Activated CD8-positive, alpha-beta memory T cell treated with anti-CD3 and anti-CD28 coated beads, Interleukin-2, amount 50 U/mL, for 24 hours (primary cell): ENCODE measurements around the gene CCP110.
"Not testable (repeated sequence)": the region's sequence is repeated elsewhere in the genome, so short reads cannot be mapped to it uniquely, and the experiment has no call there.

Experiments
- DNase-seq: peaks from one replicate; pipeline ENCODE4 v3.0.0-alpha.2; 2020; ENCODE audit errors: extremely low read depth

Gene CCP110

DNA sequence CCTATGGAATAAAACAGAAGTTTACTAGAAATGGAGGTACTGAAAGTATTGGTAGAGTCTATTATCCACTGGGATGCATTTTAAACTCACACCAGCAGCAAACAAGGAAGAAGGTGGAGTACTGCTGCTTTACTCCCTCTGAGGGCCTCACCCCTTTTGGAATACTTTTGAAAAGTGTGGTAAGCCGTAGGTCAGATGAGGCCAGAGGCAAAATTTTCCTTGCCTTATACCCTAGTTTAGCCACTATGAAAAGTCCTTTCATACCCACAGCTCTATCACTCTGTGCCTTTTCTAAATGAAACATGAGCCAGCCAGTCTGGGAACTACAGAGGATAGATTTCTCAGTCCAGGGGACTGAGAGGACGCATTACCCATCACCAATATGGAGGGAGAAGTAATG lies 15.9 kb upstream of the CCP110 start:
- DNase-seq: no peak

DNA sequence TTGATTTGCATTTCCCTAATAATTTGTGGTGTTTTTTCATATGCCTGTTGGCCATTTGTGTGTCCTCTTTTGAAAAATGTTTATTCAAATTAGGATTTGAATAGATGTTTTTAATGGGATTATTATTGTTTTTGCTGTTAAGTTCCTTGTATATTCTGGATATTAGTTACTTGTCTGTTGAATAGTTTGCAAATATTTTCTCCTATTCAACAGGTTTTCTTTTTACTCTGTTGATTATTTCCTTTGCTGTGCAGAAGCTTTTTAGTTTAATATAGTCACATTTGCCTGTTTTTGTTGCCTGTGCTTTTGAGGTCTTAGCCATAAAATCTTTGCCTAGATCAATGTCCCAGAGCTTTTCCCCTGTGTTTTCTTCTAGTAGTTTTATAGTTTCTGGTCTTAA lies 11.4 kb upstream of the CCP110 start:
- DNase-seq: no peak

DNA sequence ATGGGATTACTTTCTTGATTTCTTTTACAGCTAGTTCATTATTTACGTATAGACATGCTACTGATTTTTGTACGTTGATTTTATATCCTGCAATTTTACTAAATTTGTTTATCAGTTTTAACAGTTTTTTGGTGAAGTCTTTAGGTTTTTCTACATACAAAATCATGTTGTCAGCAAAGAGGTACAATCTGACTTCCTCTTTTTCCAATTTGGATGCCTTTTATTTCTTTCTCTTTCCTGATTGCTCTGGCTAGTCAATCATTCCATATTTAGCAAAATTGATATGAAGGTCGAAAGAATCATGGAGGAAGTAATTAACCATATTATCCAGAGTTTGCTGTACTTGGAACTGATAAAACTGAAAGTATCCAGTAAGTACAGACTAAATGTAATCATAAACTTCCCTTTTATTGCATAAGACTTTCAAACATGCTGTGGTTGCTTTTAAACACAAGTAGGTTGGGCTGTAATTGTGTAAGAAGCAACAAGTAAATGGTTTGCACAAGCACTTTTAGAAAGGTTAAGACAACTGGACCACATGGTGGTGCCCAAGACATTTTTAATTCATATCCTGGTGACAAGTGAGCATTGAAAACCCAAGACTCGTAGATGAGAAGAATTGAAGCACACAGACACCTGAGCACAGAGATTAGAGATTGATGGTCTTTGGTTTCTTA lies 10.2 kb upstream of the CCP110 start:
- DNase-seq: no peak

DNA sequence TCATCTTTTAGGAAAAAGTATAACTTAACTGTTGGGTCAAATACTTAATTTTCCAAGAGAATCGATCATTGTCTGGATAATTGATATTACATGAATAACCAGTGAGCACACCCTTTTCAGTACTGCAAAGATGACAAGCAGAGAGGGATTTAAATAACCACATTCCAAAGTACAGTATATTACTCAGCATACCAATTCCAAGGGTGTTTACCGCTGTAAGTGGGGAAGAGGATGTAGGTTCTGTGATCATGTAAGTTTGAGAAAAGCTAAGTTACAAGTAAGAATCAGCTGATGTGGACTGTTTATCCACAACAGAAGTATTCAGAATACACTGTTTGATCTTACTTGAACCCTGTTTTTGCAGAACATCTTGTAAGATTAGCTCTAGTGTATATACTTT lies 8.0 kb upstream of the CCP110 start:
- DNase-seq: no peak

DNA sequence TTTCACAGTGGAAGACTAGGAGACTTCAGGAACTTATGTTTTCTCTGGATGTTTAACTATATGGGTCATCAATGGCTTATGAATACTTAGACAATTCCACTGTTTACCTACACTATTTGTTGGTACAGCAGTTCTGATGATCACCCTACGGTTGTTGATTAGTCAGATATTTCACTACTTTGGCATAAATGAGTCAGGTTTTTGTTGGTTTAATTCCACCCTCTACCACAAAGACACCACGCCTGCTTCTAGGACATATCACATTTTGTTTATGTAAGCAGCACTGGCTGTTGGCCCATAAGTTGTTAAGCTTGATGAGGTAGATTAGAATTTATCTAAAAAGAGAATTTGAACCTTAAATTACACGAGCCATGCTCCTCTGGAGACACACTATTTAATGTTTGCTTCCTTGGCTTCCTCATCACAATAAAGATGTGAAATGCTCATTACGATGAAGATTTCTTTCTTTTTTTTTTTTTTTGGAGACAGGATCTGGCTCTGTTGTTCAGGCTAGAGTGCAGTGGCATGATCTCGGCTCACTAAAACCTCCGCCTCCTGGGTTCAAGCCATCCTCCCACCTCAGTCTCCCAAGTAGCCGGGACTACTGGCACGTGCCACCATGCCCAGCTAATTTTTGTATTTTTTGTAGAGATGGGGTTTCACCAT lies 6.2 kb upstream of the CCP110 start:
- no peak for DNase-seq

DNA sequence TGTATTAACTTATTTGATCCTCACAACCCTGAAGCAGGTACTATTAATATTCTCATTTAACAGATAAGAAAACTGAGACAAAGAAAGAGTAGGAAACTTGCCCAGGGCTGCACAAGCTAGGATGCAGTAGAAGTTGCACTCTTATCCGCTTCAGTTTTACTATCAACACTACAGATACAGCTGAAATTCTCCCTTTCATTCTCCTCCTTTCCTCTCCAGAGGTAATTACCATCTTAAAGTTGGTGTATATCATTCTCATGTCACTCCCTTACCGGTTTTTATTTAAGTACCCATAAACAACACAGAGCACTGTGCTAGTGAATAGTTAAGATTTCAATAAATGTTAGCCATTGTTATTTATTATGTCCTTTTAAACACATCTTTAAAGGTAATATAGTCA lies 5.4 kb upstream of the CCP110 start:
- DNase-seq: no peak

DNA sequence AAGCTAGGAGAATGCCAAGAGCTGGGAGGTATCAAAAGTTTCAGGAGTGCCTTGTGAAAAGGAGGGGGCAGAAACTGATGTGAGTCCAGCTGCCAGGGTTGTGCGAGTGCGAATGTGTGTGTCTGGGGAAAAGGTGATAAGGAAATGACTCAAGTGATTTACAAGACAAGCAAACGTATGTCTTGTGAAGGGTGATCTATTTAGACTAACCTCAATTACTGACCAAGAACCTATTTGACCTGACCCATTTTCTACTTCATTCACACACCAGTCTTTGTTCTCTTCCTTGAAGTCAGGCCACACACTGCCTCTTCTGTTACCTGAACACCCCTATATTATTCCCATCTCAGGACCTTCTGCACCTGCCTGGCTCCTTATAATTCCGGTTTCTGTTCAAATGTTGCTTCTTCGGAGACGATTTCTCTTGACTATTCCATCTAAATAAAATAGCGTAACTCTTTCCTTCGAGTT lies 2.8 kb upstream of the CCP110 start:
- DNase-seq: no peak

DNA sequence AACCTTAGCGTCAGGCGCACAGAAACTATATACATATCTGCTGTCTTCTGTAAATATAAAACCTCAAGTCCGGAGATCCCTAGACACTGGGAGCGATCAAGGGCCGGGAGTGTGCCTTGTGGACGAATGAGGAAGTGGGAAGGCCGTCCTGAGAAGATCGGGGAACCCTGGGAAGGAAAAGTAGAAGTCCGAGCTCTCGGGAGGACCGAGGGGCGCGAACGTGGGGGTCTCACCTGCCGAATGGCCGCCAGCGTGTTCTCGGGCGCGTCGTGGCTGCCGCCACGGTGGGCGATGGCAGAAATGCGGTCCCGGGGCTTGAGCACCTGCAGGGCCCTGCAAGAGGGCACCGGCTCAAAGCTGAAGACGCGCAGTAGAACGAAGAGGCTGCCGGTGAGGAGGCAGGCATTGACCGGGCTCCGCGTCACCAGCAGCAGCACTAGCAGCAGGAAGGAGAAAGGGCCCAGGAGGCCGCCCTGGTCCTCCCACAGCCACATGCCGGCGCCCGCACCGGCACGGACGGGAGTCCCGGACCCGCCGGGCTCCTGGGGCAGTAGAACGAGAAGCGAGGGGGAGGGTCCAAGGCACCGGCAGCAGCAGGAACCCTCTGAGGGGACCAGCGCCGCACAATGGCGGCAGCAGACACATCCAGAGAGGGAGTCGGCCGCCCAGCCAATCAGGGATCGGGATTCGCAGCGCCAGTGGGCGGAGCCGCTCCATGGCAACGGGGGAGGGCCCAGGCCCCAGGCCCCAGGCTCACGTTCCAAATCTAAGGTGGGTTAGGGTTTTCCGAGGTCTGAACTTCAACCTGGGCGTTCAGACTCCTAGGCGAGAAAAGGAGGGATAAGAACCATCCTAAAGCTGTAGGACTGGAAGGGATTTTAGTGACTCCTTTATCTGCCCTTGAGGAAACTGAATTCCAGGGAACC lies 2.0 kb upstream of the CCP110 start, which contains the start of gene GDE1:
Gene GDE1 (minus strand): TSS at position 628 of the 926 bp plus-strand sequence. CDS start 134 bp downstream, at position 494.
- DNase-seq: peak; percentile 90

DNA sequence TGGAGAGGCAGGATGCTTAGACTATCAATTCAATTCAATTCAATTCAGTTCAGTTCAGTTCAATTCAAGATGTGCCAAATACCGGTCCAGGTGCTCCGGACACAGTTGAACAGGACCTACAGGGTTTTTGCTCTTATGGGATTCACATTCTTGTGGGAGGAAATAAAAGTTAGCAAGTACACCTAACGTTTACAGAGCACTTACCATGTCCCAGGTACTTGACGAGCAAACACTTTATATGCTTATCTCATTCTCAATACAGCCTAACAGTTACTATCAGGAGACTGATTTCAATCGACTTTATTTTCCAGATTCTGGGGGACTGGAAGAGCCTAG lies 1.4 kb upstream of the CCP110 start:
- no peak for DNase-seq

DNA sequence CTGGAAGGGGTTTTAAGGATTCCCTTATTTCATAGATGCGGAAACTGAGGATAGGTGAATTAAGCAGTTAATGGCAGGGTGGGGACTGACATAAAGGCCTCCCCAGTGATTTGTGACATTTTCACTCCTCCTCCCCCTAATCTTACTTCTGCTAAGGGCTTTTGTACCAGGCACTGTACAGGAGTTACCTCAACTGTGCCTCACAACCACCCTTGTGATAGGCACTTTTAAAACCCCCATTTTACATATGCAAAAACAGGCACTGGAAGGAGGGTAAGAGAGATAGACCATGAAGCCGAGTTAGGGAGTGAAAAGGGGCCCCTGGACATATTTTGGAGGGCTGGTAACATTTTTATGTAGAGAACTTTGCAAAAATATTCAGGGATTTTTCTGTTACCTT lies 982 bp upstream of the CCP110 start:
- DNase-seq: no peak

DNA sequence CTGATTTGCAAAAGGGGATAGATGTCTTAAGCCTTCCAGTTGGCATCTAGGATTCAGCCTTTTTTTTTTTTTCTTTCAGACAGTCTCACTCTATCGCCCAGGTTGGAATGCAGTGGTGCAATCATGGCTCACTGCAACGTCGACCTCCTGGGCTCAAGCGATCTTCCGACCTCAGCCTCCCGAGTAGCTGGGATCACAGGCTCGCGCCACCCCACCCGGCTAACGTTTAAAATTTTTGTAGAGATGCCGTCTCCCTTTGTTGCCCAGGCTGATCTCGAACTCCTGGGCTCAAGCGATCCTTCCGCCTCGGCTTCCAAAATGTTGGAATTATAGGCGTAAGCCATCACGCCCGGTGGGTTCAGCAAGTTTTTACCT lies 571 bp upstream of the CCP110 start:
- DNase-seq: no peak

DNA sequence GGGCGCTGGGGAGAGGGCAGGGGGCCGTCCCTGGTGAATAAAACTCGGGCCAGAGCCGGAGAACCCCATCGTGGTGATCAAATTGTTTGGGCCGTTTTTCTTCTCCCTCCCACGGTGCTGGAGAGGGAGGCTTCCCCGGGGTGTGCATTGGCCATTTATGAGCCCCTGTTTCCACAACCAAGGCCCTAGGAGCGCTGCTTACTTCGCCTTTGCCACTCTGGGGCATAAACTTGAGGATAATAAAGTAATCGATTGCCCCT lies 544 bp downstream of the CCP110 start:
- no peak for DNase-seq

DNA sequence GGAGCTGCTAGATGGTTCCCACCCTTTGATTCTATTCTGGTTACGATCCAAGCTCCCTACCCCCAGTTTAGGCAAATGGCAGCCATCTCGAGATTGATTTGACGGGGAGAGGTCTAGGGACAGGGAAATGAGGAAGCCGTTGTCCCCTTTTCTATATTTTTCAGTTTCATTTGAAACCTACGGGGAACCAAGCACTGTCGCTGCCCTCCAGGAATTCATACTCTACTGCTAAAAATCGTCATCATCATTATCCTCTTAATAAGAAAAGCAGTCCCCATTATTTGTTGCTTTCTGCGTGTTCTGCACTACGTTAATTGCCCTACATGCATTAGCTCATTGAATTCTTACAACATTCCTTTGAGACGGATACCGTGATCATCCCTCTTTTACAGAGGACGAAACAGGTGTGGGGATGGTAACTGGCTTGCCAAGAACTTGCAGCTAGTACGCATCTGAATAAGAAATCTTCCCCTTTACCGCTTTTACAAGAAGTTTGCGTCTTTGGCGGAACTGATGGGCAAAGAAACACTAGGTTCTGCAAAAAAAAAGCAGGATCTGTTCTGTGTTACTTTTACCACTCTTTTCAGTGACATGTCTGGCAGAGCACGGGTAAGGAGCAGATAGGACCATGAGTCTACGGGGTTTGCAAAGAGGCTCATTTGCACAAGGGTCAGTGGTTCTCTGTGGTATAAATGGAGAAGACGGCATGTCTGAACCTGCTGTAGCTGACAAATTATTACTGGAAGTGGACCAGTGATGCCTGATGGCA lies 1.1 kb downstream of the CCP110 start:
- no peak for DNase-seq

DNA sequence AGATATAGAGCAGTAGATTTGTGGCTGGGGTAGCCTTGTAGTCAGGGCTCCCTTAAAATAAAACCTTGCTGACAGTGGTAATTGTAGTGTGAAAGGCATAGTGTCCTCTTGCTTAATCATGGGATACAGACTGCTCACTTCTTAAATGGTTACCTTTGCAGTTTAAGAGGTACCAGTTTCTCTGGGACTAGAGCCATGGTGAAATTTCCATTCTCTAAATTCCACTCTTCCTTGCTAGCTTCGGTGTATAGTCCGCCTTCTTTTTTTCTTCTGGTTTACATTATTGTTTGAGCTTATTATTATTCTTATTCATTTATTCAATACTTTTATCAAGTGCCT lies 1.6 kb downstream of the CCP110 start:
- no peak for DNase-seq

DNA sequence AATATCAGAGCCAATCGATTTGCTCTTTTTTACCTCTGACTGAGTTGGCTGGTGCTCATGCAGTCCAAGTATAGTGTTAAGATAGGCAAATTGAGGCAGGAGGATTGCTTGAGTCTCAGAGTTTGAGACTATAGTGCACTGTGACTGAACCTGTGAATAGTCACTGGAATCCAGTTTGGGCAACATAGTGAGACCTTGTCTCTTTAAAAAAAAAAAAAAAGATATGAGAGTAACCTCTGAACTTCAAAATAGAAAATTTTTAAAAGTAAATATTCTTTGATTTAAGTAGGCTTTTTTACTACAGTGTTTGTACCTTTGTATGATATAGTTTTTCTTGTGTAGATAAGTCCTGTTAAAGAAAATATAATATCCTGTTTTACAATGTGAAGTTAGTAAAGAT lies 3.4 kb downstream of the CCP110 start:
- DNase-seq: no peak

DNA sequence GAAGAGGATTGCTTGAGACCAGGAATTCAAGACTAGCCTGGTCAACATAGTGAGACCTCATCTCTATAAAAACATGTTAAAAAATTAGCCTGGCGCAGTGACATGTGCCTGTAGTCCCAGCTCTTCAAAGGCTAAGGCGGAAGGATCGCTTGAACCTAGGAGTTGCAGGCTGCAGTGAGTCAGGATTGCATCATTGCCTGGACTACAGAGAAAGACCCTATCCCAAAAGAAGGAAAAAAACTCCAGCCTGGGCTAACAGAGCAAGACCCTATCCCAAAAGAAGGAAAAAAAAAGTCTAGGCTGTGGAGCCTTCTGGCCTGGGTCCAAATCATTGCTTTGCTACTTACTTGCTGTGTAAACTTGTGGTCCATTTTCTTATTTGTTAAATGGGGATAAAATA lies 4.9 kb downstream of the CCP110 start:
- DNase-seq: no peak

DNA sequence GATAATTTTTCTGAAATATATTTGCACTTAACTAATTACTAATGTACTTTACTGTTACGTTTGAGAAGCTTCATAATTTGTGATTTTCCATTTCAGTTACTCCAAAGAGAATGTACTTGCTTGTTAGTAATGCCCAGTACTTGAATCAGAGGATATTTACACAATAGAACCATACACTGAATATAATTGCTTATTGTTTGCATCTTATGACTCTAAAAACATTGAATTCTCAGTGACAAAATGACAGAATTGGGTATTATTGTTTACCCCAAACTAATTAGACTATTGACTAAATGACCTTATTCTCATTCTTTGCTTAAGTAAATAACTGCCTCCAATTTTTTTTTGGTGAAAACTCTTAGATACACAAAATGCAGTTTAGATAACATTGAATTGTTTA lies 8.9 kb downstream of the CCP110 start:
- no peak for DNase-seq

DNA sequence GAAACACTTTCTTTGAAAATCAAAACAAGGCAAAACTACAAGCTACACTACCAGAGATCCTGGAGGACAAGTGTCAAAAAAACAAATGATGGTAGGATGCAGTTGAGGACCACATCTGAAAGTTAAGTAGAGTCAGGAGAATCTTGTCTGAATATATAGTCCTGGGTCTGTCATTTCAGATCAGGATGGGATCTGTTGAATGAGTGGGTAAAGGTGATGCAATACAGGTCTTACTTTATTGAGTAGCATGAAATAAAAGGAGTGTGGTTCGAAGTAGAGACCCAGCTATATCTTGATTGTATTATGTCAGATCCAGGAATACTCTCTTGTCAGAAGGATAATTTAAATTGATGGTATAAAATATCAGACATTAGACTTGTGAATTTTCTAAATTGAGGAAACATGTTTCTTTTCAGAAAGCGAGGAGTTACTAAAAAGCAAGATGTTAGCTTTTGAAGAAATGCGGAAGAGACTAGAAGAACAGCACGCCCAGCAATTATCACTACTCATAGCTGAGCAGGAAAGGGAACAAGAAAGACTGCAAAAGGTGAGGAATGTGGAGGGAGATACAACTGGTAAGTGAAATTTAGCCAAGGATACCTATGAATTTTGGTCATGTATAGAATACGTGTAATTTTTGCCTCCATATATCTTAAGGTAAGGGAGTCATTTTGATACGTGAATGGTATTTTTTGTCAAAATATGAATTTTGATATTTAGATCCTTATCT lies 16.7 kb downstream of the CCP110 start:
- DNase-seq: no peak

DNA sequence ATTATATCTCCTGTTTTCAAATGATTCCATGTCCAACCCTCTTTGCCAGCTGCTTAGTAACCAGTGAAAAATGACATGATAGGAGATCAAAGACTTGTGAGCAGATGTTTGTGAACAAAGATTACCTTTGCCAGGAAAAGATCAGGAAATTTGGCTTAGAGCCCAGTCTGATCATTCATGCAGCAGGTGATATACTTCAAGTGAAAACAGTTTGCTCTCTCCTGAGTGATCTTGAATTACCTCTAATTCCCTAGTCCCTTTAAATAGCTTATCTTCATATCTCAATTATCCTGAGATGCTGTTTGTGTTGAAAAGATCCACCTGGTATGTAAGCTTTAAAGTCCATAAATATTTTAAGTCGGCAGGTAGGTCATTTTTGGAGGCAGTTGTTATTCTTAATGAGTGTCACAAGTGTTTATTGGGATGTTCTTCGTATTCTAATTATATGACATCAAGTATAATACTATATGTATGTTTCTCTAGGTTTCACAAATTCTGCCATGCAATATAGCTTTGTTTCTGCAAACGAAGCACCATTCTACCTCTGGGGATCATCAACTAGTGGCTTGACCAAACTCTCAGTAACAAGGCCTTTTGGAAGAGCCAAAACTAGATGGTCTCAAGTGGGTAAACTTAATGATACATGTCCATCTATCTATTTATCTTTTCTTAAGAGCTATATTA lies 18.5 kb downstream of the CCP110 start:
- no peak for DNase-seq

DNA sequence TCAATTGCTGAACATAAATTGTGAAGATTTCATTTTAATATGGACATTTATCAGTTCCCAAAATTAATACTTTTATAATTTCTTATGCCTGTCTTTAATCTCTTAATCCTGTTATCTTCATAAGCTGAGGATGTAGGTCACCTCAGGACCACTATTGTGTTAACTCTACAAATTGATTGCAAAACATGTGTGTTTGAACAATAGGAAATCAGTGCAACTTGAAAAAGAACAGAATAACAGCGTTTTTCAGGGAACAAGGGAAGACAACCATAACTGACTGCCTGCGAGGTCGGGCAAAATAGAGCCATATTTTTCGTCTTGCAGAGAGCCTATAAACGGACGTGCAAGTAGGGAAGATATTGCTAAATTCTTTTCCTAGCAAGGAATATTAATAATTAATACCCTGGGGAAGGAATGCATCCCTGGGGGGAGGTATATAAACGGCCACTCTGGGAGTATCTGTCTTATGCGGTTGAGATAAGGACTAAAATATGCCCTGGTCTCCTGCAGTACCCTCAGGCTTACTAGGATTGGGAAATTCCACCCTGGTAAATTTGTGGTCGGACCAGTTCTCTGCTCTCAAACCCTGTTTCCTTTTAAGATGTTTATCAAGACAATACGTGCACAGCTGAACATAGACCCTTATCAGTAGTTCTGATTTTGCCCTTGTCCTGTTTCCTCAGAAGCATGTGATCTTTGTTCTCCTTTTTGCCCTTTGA lies 19.7 kb downstream of the CCP110 start:
- DNase-seq: not testable (repeated sequence)
